Germinal center (tissue), 1 donor: Measurements from ENCODE around the gene SERINC1.

Experiments used
- DNase-seq: peaks from one replicate; pipeline ENCODE4 v3.0.0; 2012; ENCODE audit warnings: mixed read lengths, low spot score

SERINC1 gene

DNA sequence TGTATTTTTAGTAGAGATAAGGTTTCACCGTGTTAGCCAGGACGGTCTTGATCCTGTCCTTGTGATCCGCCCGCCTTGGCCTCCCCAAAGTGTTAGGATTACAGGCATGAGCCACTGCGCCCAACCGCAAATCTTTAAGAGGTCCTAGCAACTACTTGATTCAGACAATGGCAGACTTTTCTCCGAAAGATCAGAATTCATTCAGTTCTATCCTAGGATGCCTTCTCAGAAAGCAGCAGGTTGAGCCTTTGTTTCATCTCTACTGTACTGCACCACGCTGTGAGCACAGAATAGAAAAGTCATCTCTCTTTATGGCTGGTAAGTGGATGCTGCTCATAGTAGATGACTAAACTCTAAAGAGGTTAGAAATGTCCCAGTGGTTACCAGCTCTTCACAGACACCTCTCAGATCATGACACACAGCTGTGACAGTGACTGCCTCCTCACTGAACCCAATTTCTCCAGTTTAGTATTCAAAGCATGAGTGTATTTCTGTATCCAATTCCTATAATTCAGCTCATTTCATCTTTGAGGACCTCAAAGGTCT lies 78.2 kb downstream of the SERINC1 start:
- no peak for DNase-seq
